GM23338 (cell line): ENCODE measurements around the gene NTRK3. TPM values are rescaled to one million over a fixed set of nuclear protein-coding genes. Genes with fewer than 3 reads are reported as not detected.

Source experiments
- ATAC-seq: fragments of 200-7000 bp; cut with Tn5 transposase; 3 replicates; pipeline ENCODE4 v1.9.1; 2020
- DNase-seq: peaks from one replicate; pipeline ENCODE4 v3.0.0-alpha.2; 2015; ENCODE audit warnings: low spot score
- H2AFZ ChIP-seq: fragments of 200-600 bp; sonication (generic); 2 replicates; pipeline ENCODE4 v1.8.0; 2016; ENCODE audit warnings: antibody characterized with exemption, mild to moderate bottlenecking, moderate library complexity
- H3F3A ChIP-seq: fragments of 200-600 bp; sonication (generic); replicated peaks from 2 replicates; pipeline ENCODE4 v1.8.0; 2017; ENCODE audit warnings: antibody characterized with exemption, mixed run types, low read depth
- H3K27ac ChIP-seq: fragments of 200-600 bp; sonication (generic); 2 replicates; pipeline ENCODE4 v1.6.1; 2016; ENCODE audit warnings: low read depth
- H3K27me3 ChIP-seq: fragments of 200-600 bp; sonication (generic); 2 replicates; pipeline ENCODE4 v1.8.0; 2016; ENCODE audit warnings: mild to moderate bottlenecking, mixed run types, moderate library complexity; ENCODE audit not compliant: insufficient read depth
- H3K36me3 ChIP-seq: fragments of 200-600 bp; sonication (generic); 2 replicates; pipeline ENCODE4 v1.8.0; 2016; ENCODE audit warnings: mild to moderate bottlenecking; ENCODE audit not compliant: insufficient read depth
- H3K4me1 ChIP-seq: fragments of 200-600 bp; sonication (generic); 2 replicates; pipeline ENCODE4 v1.8.0; 2016; ENCODE audit warnings: mild to moderate bottlenecking, moderate library complexity; ENCODE audit not compliant: insufficient read depth
- H3K4me2 ChIP-seq: fragments of 200-600 bp; sonication (generic); 2 replicates; pipeline ENCODE4 v1.7.1; 2017; ENCODE audit warnings: mixed run types
- H3K4me3 ChIP-seq: fragments of 200-600 bp; sonication (generic); 2 replicates; pipeline ENCODE4 v1.6.1; 2016; ENCODE audit warnings: mixed run types
- H3K79me2 ChIP-seq: fragments of 200-600 bp; sonication (generic); replicated peaks from 2 replicates; pipeline ENCODE4 v1.8.0; 2017; ENCODE audit warnings: mild to moderate bottlenecking; ENCODE audit not compliant: insufficient read depth
- H3K9me2 ChIP-seq: fragments of 200-600 bp; sonication (generic); 2 replicates; pipeline ENCODE4 v1.8.0; 2017; ENCODE audit not compliant: insufficient read depth
- H4K20me1 ChIP-seq: fragments of 200-600 bp; sonication (generic); replicated peaks from 2 replicates; pipeline ENCODE4 v1.8.0; 2017; ENCODE audit warnings: mild to moderate bottlenecking; ENCODE audit not compliant: insufficient read depth
- H3K27ac Mint-ChIP-seq: 2 replicates; pipeline ENCODE4 v1.8.0; 2020; ENCODE audit warnings: inconsistent platforms, mild to moderate bottlenecking, moderate library complexity, mixed read lengths
- H3K27me3 Mint-ChIP-seq: 3 replicates; pipeline ENCODE4 v1.8.0; 2022; ENCODE audit warnings: low read depth, mild to moderate bottlenecking, moderate library complexity, mixed read lengths, inconsistent platforms; ENCODE audit not compliant: insufficient read depth, poor library complexity
- H3K36me3 Mint-ChIP-seq: 3 replicates; pipeline ENCODE4 v1.8.0; 2021; ENCODE audit warnings: low read depth, mild to moderate bottlenecking, inconsistent platforms, moderate library complexity, mixed read lengths
- H3K4me1 Mint-ChIP-seq: 3 replicates; pipeline ENCODE4 v1.8.0; 2020; ENCODE audit warnings: mild to moderate bottlenecking, inconsistent platforms, mixed read lengths
- H3K4me3 Mint-ChIP-seq: 3 replicates; pipeline ENCODE4 v1.8.0; 2021; ENCODE audit warnings: moderate library complexity, mild to moderate bottlenecking, inconsistent platforms, mixed read lengths
- H3K9me3 Mint-ChIP-seq: 3 replicates; pipeline ENCODE4 v1.8.0; 2020; ENCODE audit warnings: moderate library complexity, mild to moderate bottlenecking, inconsistent platforms, mixed read lengths
- CREB1 ChIP-seq: fragments of 250-450 bp; sonication (Bioruptor Pico); IDR thresholded peaks from 2 replicates; pipeline ENCODE4 v1.5.0; 2020; ENCODE audit warnings: low read depth, mild to moderate bottlenecking, moderate library complexity
- CTCF ChIP-seq, 2 experiments: fragments of 200-600 bp in 1 of 2; sonication (generic) in 1 of 2; conservative IDR thresholded peaks; 2 replicates each; pipeline versions ENCODE4 v1.5.1 to v1.6.1; 2016 to 2017; ENCODE audit warnings: antibody characterized with exemption in 2 of 2, low read depth in 2 of 2, mild to moderate bottlenecking in 2 of 2, moderate library complexity in 1 of 2
- EZH2phosphoT487 ChIP-seq: fragments of 200-600 bp; sonication (generic); IDR thresholded peaks from one replicate; pipeline ENCODE4 v1.8.1; 2018; ENCODE audit warnings: antibody characterized with exemption; ENCODE audit not compliant: unreplicated experiment
- NANOG ChIP-seq: IDR thresholded peaks from 2 replicates; pipeline ENCODE4 v1.6.1; 2016; ENCODE audit warnings: antibody characterized with exemption, borderline replicate concordance
- POLR2AphosphoS5 ChIP-seq: IDR thresholded peaks from 2 replicates; pipeline ENCODE4 v1.6.1; 2016; ENCODE audit warnings: antibody characterized with exemption, low read depth
- REST ChIP-seq: IDR thresholded peaks from one replicate; pipeline ENCODE4 v1.6.1; 2018; ENCODE audit warnings: antibody characterized with exemption; ENCODE audit not compliant: unreplicated experiment
- STAT1 ChIP-seq: IDR thresholded peaks from one replicate; pipeline ENCODE4 v1.6.1; 2016; ENCODE audit warnings: antibody characterized with exemption; ENCODE audit not compliant: unreplicated experiment
- ZNF114 ChIP-seq: fragments of 250-450 bp; sonication (Bioruptor Pico); IDR thresholded peaks from 2 replicates; pipeline ENCODE4 v1.5.0; 2020; ENCODE audit warnings: mild to moderate bottlenecking, moderate library complexity
- ZNF331 ChIP-seq: fragments of 250-450 bp; sonication (Bioruptor Pico); IDR thresholded peaks from 2 replicates; pipeline ENCODE4 v1.5.0; 2020; ENCODE audit warnings: low read depth, mild to moderate bottlenecking, moderate library complexity
- ZNF462 ChIP-seq: fragments of 250-450 bp; sonication (Bioruptor Pico); IDR thresholded peaks from 2 replicates; pipeline ENCODE4 v1.5.0; 2020; ENCODE audit warnings: mild to moderate bottlenecking, moderate library complexity
- polyA plus RNA-seq: library from polyadenylated mRNA; unstranded; fragments of >200 nt; fragmentation: Nextera tagmentation; extraction: Ambion mirVana; gene quantifications from 2 replicates; pipeline ENCODE4 v1.2.1, GENCODE V29; 2016
- total RNA-seq: library from RNA; depleted of rRNA; stranded (reverse); fragments of >200 nt; shearing (Covaris generic); gene quantifications from 2 replicates; pipeline ENCODE4 v1.2.3, GENCODE V29; 2014

The NTRK3 gene
- total and polyA plus RNA-seq, 2 experiments from 2014 or later = 3.1 to 5.3 TPM

GRCh38 chr15:88104357-88104756 is 152.2 kb downstream of the NTRK3 start (continued):
- TF ChIP-seq CTCF (conservative IDR thresholded peaks at IDR 0.05; ENCODE audit: low read depth in 2 of 2) = no peak

GRCh38 chr15:88100181-88100580 is 156.4 kb downstream of the NTRK3 start:
- DNase-seq = no peak
- Histone ChIP-seq H4K20me1 (no peaks in the 10 kb centered on the region), H3K4me3 (no peak overlapping the region), H3K4me2 (no peak overlapping the region), H3K36me3 (no peaks in the 10 kb centered on the region), H3K27ac (no peak overlapping the region), H3F3A (no peaks in the 10 kb centered on the region), H2AFZ (no peak overlapping the region), H3K27me3 (no peaks in the 10 kb centered on the region), H3K79me2 (no peaks in the 10 kb centered on the region), H3K9me2 (0 out of 2 replicates have a peak, but pooled peaks cover 1% of the 10 kb centered on the region), H3K4me1 (no peaks in the 10 kb centered on the region)
- no peak for ATAC-seq
- Mint-ChIP-seq H3K27ac (no peak overlapping the region), H3K4me1 (peaks cover 3% of the 10 kb centered on the region; the same call in 2 of the 3 replicates), H3K36me3 (no peaks in the 10 kb centered on the region), H3K27me3 (peaks cover 2% of the 10 kb centered on the region), H3K9me3 (no peaks in the 10 kb centered on the region), H3K4me3 (no peak overlapping the region)
- no peak for TF ChIP-seq STAT1
- no peak for TF ChIP-seq POLR2AphosphoS5

GRCh38 chr15:88098361-88098760 is 158.2 kb downstream of the NTRK3 start:
- Histone ChIP-seq H3K27me3 (no peaks in the 10 kb centered on the region), H3K4me1 (no peaks in the 10 kb centered on the region), H3F3A (no peaks in the 10 kb centered on the region), H3K4me3 (no peak overlapping the region), H3K27ac (no peak overlapping the region), H3K36me3 (no peaks in the 10 kb centered on the region), H3K79me2 (no peaks in the 10 kb centered on the region), H3K9me2 (no peaks in the 10 kb centered on the region), H3K4me2 (no peak overlapping the region), H4K20me1 (no peaks in the 10 kb centered on the region), H2AFZ (no peak overlapping the region)
- peaks cover 3% of the 10 kb centered on the region; the same call in 2 of the 3 replicates for H3K4me1 Mint-ChIP-seq
- H3K4me3 Mint-ChIP-seq = no peak overlapping the region
- no peaks in the 10 kb centered on the region for H3K36me3 Mint-ChIP-seq
- no peak for ATAC-seq
- peaks cover 2% of the 10 kb centered on the region for H3K27me3 Mint-ChIP-seq
- no peak for DNase-seq
- H3K9me3 Mint-ChIP-seq = no peaks in the 10 kb centered on the region
- H3K27ac Mint-ChIP-seq = no peak overlapping the region
- TF ChIP-seq ZNF331 (CRISPR knock-in tag) = no peak
- no peak for TF ChIP-seq REST
- TF ChIP-seq CREB1 (CRISPR knock-in tag) = no peak
- TF ChIP-seq ZNF114 (CRISPR knock-in tag) = no peak
- TF ChIP-seq EZH2phosphoT487 = no peak
- no peak for TF ChIP-seq NANOG
- no peak for TF ChIP-seq ZNF462
